OCI-LY1 (cell line): ENCODE data around the gene RAD54L2.
"Not testable (repeated sequence)": the region's sequence is repeated elsewhere in the genome, so short reads cannot be mapped to it uniquely, and the experiment has no call there.

Source experiments
- EZH2 ChIP-seq: fragments of 200-600 bp; sonication (generic), shearing (Covaris generic); IDR thresholded peaks from 2 replicates; pipeline ENCODE4 v1.8.0; 2017; ENCODE audit warnings: borderline replicate concordance, mixed run types, mild to moderate bottlenecking, antibody characterized with exemption, low read length, moderate library complexity, mixed read lengths
- TF ChIP-seq, protein P1 (sequence below): fragments of 200-600 bp; sonication (generic), shearing (Covaris generic); IDR thresholded peaks from 2 replicates; pipeline ENCODE4 v1.5.1; 2017; ENCODE audit warnings: mild to moderate bottlenecking, antibody characterized with exemption, low read length, moderate library complexity, mixed read lengths

DNA sequence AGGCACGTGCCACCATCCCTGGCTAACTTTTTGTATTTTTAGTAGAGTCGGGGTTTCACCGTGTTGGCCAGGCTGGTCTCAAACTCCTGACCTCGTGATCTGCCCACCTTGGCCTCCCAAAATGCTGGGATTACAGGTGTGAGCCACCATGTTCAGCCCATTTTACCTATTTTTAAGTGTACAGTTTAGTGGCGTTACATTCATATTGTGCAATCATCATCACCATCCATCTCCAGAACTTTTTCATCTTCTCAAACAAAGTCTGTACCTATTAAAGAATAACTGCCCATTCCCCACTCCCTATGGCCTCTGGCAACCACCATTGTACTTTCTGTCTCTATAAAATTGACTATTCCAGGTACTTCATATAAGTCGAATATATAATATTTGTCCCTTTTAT lies 13.6 kb upstream of the RAD54L2 start:
- TF ChIP-seq, protein P1, sequence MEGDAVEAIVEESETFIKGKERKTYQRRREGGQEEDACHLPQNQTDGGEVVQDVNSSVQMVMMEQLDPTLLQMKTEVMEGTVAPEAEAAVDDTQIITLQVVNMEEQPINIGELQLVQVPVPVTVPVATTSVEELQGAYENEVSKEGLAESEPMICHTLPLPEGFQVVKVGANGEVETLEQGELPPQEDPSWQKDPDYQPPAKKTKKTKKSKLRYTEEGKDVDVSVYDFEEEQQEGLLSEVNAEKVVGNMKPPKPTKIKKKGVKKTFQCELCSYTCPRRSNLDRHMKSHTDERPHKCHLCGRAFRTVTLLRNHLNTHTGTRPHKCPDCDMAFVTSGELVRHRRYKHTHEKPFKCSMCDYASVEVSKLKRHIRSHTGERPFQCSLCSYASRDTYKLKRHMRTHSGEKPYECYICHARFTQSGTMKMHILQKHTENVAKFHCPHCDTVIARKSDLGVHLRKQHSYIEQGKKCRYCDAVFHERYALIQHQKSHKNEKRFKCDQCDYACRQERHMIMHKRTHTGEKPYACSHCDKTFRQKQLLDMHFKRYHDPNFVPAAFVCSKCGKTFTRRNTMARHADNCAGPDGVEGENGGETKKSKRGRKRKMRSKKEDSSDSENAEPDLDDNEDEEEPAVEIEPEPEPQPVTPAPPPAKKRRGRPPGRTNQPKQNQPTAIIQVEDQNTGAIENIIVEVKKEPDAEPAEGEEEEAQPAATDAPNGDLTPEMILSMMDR = not testable (repeated sequence)
- not testable (repeated sequence) for TF ChIP-seq EZH2
